Heart right ventricle (tissue), 16 donors: Measurements from ENCODE around the gene GGNBP2. TPM values are rescaled to one million over a fixed set of nuclear protein-coding genes. Genes with fewer than 3 reads are reported as not detected.

ENCODE experiments used
- ATAC-seq, 8 donors: fragments of 200-7000 bp; cut with Tn5 transposase; one replicate each; pipeline ENCODE4 v1.9.1; 2020; ENCODE audit warnings: mild to moderate bottlenecking in 8 of 8, moderate library complexity in 8 of 8, moderate number of reproducible peaks in 1 of 8
- DNase-seq, 2 donors: peaks; one replicate each; pipeline ENCODE4 v3.0.0-alpha.2; 2020
- H3K27ac ChIP-seq, 10 donors: fragments of 200-600 bp; sonication (generic) in 2 of 10; one replicate each; pipeline versions ENCODE4 v1.5.0 to v1.8.0; 2020 to 2022; ENCODE audit warnings: mild to moderate bottlenecking in 3 of 10
- H3K27me3 ChIP-seq, 7 donors: fragments of 200-600 bp; one replicate each; pipeline ENCODE4 v1.8.0; 2021 to 2022; ENCODE audit warnings: mild to moderate bottlenecking in 2 of 7
- H3K36me3 ChIP-seq, 9 donors: fragments of 200-600 bp; sonication (generic) in 1 of 9; one replicate each; pipeline versions ENCODE4 v1.5.0 to v1.8.0; 2020 to 2022; ENCODE audit warnings: mild to moderate bottlenecking in 2 of 9
- H3K4me1 ChIP-seq, 9 donors: fragments of 200-600 bp; sonication (generic) in 1 of 9; one replicate each; pipeline versions ENCODE4 v1.5.0 to v1.8.0; 2020 to 2022; ENCODE audit warnings: mild to moderate bottlenecking in 4 of 9
- H3K4me3 ChIP-seq, 10 donors: fragments of 200-600 bp; sonication (generic) in 2 of 10; one replicate each; pipeline versions ENCODE4 v1.5.0 to v1.8.0; 2020 to 2022; ENCODE audit warnings: mild to moderate bottlenecking in 7 of 10, moderate library complexity in 2 of 10
- H3K9me3 ChIP-seq, 11 donors: fragments of 200-600 bp in 10 of 11; sonication (generic) in 2 of 11; one replicate each; pipeline versions ENCODE4 v1.5.0 to v1.8.0; 2013 to 2022; ENCODE audit warnings: mild to moderate bottlenecking in 2 of 11, control low read depth in 1 of 11, moderate library complexity in 1 of 11
- WGBS, 2 donors: extraction: QIAGEN DNeasy Blood & Tissue Kit; methylation state at CpG; one replicate each; pipeline ENCODE4 v1.1.7; 2013; ENCODE audit warnings: inconsistent platforms in 1 of 2; 5-methylcytosine and 5-hydroxymethylcytosine counted together
- intact Hi-C, 10 donors: fragments of 100-400 bp; cut with DNase I; formaldehyde crosslinking; loops; one replicate each; pipeline versions ENCODE4 v1.11.1 to v1.14.2; 2022
- polyA plus RNA-seq, 2 donors: library from polyadenylated mRNA; stranded (reverse); fragments of 200-250 nt; gene quantifications; one replicate each; pipeline ENCODE4 v1.2.3, GENCODE V29; 2013
- total RNA-seq, 10 donors: library from RNA; stranded (reverse); fragmentation: NEBNext Ultra II Directional in 3 of 10; extraction: Animal tissue kit (Norgen Biotek cat#: 25700) in 3 of 10; gene quantifications; one replicate each; pipeline versions ENCODE4 v1.2.1 to v1.2.4, GENCODE V29; 2021 to 2023
- TF ChIP-seq, protein P1 (sequence below), 9 donors: fragments of 200-600 bp; sonication (generic) in 2 of 9; IDR thresholded peaks; one replicate each; pipeline versions ENCODE4 v1.5.0 to v1.8.0; 2021 to 2022; ENCODE audit warnings: antibody characterized with exemption in 9 of 9, mild to moderate bottlenecking in 5 of 9, moderate library complexity in 1 of 9
- donor health status: Arrhythmogenic right ventricular cardiomyopathy.
- donor health status: ischemic (EF 13 %, LVEDD 7.1; RV severe dilation, severe dysfunction).
- donor health status: healthy with polysubstance abuse.
- donor health status: DM: no; HTN: yes; CAD: no.
- donor health status: DM: no; HTN: no; CAD: no.
- donor health status: ischemic (EF 25% LVEDD 6.9; RV normal size, moderate dysfunction).
- donor health status: ischemic (EF 25% LVEDD 5.7; RV mildly dilated, moderate dysfunction).
- donor health status: healthy.
- donor health status: DM: yes; HTN: yes; CAD: no.
- donor health status: Ischemic cardiomyopathy.
- donor health status: ischemic (EF 35%, LVEDD 5.7; RV mildly dilated, moderate dysfunction).
- donor health status: nonischemic (EF 11% LVEDD 7.7; RV severe dilation, severe dysfunction).
- donor health status: DM: yes; HTN: yes; CAD: no.
- donor health status: PGD.
- donor health status: ischemic (EF 29% LVEDD 5.4; RV normal size, mild dysfunction).
- donor health status: nonischemic (EF 23%, LVEDD 6.1; RV moderate dilation, normal function).

Gene GGNBP2
- total and polyA plus RNA-seq, 12 donors = 25.9 to 51.2 (median 45.8) TPM

DNA sequence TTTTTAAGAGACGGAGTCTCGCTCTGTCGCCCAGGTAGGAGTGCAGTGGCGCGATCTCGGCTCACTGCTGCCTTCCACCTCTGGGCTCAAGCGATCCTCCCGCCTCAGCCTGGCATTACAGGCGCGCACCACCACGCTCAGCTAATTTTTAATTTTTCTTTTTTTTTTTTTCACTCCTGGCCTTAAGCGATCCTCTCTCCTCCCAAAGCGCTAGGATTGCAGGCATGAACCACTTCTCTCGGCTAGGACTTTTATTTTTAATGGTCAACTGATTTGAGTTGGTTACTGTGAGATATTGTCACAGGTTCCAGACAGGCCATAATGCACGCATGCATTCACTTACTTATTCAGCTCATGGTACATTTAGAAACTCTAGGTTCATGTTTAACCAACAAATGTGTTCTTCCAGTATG is 9.0 kb upstream of the GGNBP2 start:
- ATAC-seq (peak in 3 of 8 donors; percentile 12 to 29 (median 28)), DNase-seq (no peak)
- whole genome bisulfite sequencing, 2 donors = 9 to 10% methylated on average over 15 of the region's 15 CpGs
- Histone ChIP-seq H3K36me3 (peaks cover 0 to 65% (median 9%) of the 10 kb centered on the region in 9 donors), H3K9me3 (no peaks in the 10 kb centered on the region), H3K27me3 (no peaks in the 10 kb centered on the region), H3K27ac (peak overlapping the region; percentile 86 to 99 (median 96)), H3K4me1 (peaks cover 0 to 24% (median 15%) of the 10 kb centered on the region in 9 donors), H3K4me3 (peak overlapping the region; percentile 55 to 89 (median 78))
- intact Hi-C loops = loop anchor here in 3 of 10 donors (2.0 to 10.0 kb wide), 3 partner anchors 51 to 59 kb away; partner anchors contain the start of genes DHRS11 (in 1 of the 3) and ZNHIT3 (in 1 of the 3)
- TF ChIP-seq, protein P1, sequence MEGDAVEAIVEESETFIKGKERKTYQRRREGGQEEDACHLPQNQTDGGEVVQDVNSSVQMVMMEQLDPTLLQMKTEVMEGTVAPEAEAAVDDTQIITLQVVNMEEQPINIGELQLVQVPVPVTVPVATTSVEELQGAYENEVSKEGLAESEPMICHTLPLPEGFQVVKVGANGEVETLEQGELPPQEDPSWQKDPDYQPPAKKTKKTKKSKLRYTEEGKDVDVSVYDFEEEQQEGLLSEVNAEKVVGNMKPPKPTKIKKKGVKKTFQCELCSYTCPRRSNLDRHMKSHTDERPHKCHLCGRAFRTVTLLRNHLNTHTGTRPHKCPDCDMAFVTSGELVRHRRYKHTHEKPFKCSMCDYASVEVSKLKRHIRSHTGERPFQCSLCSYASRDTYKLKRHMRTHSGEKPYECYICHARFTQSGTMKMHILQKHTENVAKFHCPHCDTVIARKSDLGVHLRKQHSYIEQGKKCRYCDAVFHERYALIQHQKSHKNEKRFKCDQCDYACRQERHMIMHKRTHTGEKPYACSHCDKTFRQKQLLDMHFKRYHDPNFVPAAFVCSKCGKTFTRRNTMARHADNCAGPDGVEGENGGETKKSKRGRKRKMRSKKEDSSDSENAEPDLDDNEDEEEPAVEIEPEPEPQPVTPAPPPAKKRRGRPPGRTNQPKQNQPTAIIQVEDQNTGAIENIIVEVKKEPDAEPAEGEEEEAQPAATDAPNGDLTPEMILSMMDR (IDR thresholded peaks at IDR 0.05) = peak in 2 of 9 donors; percentile 7 to 12

DNA sequence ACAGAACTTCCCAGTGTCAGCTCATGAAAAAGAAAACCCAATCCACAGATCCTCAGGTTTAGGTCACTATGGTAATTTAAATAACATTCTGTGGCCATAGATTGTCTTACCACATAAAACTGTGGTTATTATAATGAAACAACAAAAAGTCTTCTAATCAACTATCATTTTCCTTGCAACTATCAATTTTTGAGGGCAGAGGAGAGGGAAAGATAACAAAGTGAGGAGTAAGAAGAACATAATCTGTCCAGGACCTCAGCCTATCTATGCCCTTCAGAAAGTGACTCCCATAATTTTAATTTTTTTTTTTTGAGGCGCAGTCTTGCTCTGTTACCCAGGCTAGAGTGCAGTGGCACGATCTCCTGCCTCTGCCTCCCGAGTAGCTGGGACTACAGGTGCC is 4.0 kb upstream of the GGNBP2 start:
- TF ChIP-seq, protein P1 (IDR thresholded peaks at IDR 0.05) = no peak
- Histone ChIP-seq H3K27ac (no peak overlapping the region), H3K4me1 (peaks cover 4 to 27% (median 16%) of the 10 kb centered on the region in 9 donors), H3K4me3 (no peak overlapping the region), H3K9me3 (no peaks in the 10 kb centered on the region), H3K27me3 (no peaks in the 10 kb centered on the region), H3K36me3 (peaks cover 0 to 42% (median 9%) of the 10 kb centered on the region in 9 donors)
- DNase-seq (no peak), ATAC-seq (no peak)
- intact Hi-C loops = loop anchor here in 2 of 10 donors (10.0 kb wide), 2 partner anchors 54 to 56 kb away; partner anchors contain the start of genes DHRS11 (in 1 of the 2) and ZNHIT3 (in 1 of the 2)
- WGBS, 2 donors = 98 to 100% methylated on average over 3 of the region's 3 CpGs

DNA sequence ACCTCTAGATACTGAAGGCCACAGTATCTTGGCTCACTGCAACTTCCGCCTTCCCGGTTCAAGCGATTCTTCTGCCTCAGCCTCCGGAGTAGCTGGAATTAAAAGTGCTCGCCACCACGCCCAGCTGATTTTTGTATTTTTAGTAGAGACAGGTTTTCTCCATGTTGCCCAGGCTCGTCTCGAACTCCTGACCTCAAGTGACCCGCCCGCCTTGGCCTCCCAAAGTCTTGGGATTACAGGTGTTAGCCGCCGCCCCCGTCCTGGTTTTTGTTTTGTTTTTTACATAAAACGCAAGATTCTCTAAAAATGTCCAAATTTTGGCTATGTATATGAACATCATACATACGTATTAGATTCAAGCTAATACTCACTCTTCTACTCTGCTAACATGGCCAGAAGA is 2.0 kb upstream of the GGNBP2 start:
- H3K4me3 ChIP-seq = no peak overlapping the region
- ATAC-seq = no peak
- peaks cover 11 to 40% (median 28%) of the 10 kb centered on the region in 9 donors for H3K4me1 ChIP-seq
- TF ChIP-seq, protein P1 (IDR thresholded peaks at IDR 0.05) = no peak
- H3K27ac ChIP-seq = no peak overlapping the region
- WGBS, 2 donors = 97 to 99% methylated on average over 15 of the region's 15 CpGs
- intact Hi-C loops = loop anchor here in 2 of 10 donors (10.0 kb wide), 2 partner anchors 52 to 58 kb away; partner anchors contain the start of genes DHRS11 (in 1 of the 2) and ZNHIT3 (in 1 of the 2)
- H3K9me3 ChIP-seq = no peaks in the 10 kb centered on the region
- H3K27me3 ChIP-seq = no peaks in the 10 kb centered on the region
- DNase-seq = no peak
- H3K36me3 ChIP-seq = peaks cover 0 to 47% (median 0%) of the 10 kb centered on the region in 9 donors

DNA sequence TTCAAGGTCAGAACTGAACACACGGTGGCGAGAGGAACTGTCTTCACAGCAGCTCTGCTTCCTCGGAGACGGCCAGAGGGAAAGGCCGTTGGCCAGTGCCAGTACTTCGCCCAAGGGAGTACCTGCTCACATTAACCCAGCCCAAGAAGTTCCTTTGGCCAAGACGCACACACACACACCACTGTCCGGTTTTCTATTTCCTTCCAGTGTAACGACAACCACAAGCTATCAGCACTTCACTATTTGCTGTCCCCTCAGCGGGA is 744 bp upstream of the GGNBP2 start:
- WGBS, 2 donors = 0 to 1% methylated on average over 10 of the region's 10 CpGs
- H3K9me3 ChIP-seq = no peaks in the 10 kb centered on the region
- H3K4me1 ChIP-seq = peaks cover 16 to 47% (median 40%) of the 10 kb centered on the region in 9 donors
- H3K4me3 ChIP-seq = peak overlapping the region; percentile 69 to 98 (median 86)
- ATAC-seq (peak in 7 of 8 donors; percentile 0 to 21 (median 6)), DNase-seq (peak in 1 of 2 donors; percentile 26)
- TF ChIP-seq, protein P1 (IDR thresholded peaks at IDR 0.05) = peak in 3 of 9 donors; percentile 21 to 32 (median 26)
- intact Hi-C loops = loop anchor here in 2 of 10 donors (10.0 kb wide), 2 partner anchors 51 to 59 kb away; partner anchors contain the start of genes DHRS11 (in 1 of the 2) and ZNHIT3 (in 1 of the 2)
- no peaks in the 10 kb centered on the region for H3K27me3 ChIP-seq
- H3K27ac ChIP-seq = peak overlapping the region; percentile 97 to 100 (median 100)
- peaks cover 0 to 40% (median 0%) of the 10 kb centered on the region in 9 donors for H3K36me3 ChIP-seq
